Activated naive CD4-positive, alpha-beta T cell treated with anti-CD3 and anti-CD28 coated beads, Interleukin-2, amount 10 ng/mL, durations not matched to agents 5 hours and 36 hours (primary cell): ENCODE measurements around the gene NES. TPM values are rescaled to one million over a fixed set of nuclear protein-coding genes. Genes with fewer than 3 reads are reported as not detected.

Experiments used
- total RNA-seq, 2 experiments: library from RNA; stranded (reverse); gene quantifications; one replicate each; pipeline ENCODE4 v1.2.3, GENCODE V29; 2021

NES gene
- total RNA-seq: not detected

DNA sequence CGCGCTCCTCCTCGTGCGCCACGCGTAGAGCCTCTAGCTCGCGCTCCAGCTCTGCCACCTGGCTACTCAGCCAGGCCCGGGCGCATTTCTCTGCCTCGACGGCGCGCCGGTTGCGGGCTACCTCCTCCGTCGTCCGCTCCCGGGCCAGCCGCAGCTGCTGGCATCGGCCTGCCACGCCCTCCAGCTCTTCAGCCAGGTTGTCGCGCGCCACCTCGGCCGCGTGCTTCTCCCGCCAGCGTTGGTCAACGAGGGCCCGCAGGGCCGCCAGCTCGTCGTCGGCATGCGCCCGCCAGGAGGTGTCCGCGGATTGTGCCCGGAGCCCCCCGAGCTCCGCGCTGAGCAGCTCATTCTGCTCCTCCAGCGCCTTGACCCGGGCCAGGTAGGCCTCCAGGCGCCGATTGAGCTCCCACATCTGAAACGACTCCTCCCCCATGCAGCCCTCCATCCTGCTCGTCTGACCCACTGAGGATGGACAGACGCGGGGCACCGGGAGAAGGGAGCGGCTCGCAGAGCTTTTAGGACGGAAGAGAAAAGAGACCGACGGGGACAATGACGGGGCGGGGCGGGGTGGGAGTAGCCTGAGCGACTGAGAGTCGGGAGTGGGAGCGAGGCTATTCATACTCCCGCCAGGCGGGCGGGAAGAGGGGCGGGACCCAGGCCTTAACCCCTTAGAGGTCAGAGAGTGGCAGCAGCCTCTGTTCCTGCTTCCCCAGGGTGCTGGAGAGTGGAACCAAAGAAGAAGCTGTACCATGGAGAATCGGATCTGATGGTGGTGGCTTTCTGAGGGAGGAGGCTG, at the start of gene NES:
Gene NES, minus strand, starts transcription at position 588 of the 796 bp plus-strand sequence. Its CDS starts 143 bp downstream, at position 445.

GRCh38 chr1:156705321-156705917, 28.2 kb upstream of the NES start, which contains the start of gene CRABP2:
Gene CRABP2, minus strand, starts transcription at chr1:156705583. Its CDS starts 137 bp downstream, at chr1:156705446.

GRCh38 chr1:156641761-156642264, 35.4 kb downstream of the NES start, which contains the start of gene BCAN:
Gene BCAN, plus strand, starts transcription at chr1:156642117. Its CDS starts 3,938 bp downstream, at chr1:156646055.

DNA sequence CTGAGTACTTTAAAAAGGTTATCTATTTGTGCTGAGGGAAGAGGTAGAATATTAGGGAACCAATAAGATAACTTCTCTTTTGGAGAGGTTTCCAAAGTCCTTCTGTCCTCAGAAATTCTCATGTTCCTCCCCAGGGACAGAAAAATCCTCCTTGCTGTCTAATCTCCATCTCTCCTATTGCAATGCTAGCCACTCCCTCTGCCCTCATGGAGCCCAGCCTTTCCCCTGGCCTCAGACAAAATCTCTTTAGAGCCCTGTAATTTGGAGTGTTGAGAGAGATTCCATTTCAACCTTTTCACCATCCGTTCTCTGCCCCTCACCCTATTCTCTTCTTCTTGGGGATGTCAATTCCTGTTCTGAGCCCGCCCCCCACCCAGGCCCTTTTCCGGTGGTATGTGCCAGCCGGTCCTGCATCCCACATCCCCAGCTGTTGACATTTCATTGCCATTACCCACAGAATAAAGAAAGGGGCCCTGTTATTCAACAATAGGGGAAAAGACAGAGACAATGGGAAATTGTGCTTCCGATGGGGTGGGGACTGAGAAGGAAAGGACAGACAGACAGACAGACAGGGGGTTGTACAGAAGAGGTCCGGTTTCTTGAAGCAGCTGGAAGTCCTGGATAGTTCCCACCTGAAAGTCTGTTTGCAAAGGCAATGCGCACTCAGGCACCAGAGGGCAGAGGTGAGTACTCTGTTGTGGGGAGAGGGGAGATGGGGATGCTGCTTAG, 58.2 kb downstream of the NES start, which contains the start of gene HAPLN2:
Gene HAPLN2, plus strand, starts transcription at position 563 of the 729 bp plus-strand sequence. CDS start 4,076 bp downstream, outside the sequence.

Other genes starting within 250 kb of the NES start
- gene MEF2D, start 176.6 kb downstream of the NES start, total RNA-seq: 10 to 100 TPM; 43.2 to 48.4 TPM
- 10 to 100 TPM; 24.6 to 24.9 TPM for gene IQGAP3, start 104.8 kb downstream of the NES start, total RNA-seq
- gene TTC24, start 97.7 kb downstream of the NES start, total RNA-seq: 1 to 10 TPM; 1.9 to 3.1 TPM
- 10 to 100 TPM; 45.3 to 47.4 TPM for gene NAXE, start 85.6 kb downstream of the NES start, total RNA-seq
- gene GPATCH4, start 75.9 kb downstream of the NES start, total RNA-seq: 10 to 100 TPM; 27.1 to 29.2 TPM
- under 1 TPM in 1 of 2 experiments, not detected in 1; 0.24 TPM for gene HAPLN2, start 58.0 kb downstream of the NES start, total RNA-seq
- not detected for gene BCAN, start 35.3 kb downstream of the NES start, total RNA-seq
- under 1 TPM; 0.48 to 0.71 TPM for gene CRABP2, start 28.2 kb upstream of the NES start, total RNA-seq
- 10 to 100 TPM; 28.8 to 32.5 TPM for gene METTL25B, start 51.1 kb upstream of the NES start, total RNA-seq
- 10 to 100 TPM; 38.2 to 38.3 TPM for gene ISG20L2, start 51.4 kb upstream of the NES start, total RNA-seq
- gene MRPL24, start 63.7 kb upstream of the NES start, total RNA-seq: 10 to 100 TPM; 37.3 to 44.1 TPM
- gene HDGF, start 74.3 kb upstream of the NES start, total RNA-seq: 100 to 1,000 TPM; 182 to 185 TPM
- 10 to 100 TPM; 58.1 to 64.1 TPM for gene PRCC, start 90.1 kb upstream of the NES start, total RNA-seq
- gene SH2D2A, start 139.4 kb upstream of the NES start, total RNA-seq: 10 to 100 TPM; 75.8 to 81.8 TPM
- gene INSRR, start 181.7 kb upstream of the NES start, total RNA-seq: under 1 TPM; 0.05 to 0.08 TPM
- gene NTRK1, start 183.5 kb upstream of the NES start, total RNA-seq: 1 to 10 TPM; 2.2 to 2.4 TPM
- under 1 TPM; 0.28 to 0.31 TPM for gene PEAR1, start 216.3 kb upstream of the NES start, total RNA-seq
- not detected for gene LRRC71, start 243.2 kb upstream of the NES start, total RNA-seq